ENCODE results near the gene CCNY.

Gene CCNY

GRCh38 chr10:35540296-35541164 lies 204.2 kb downstream of the CCNY start:
- no peak overlapping the region for H3K27ac ChIP-seq (ENCODE audit: low read length)
- H3F3A ChIP-seq (ENCODE audit: insufficient read depth, low read length) = no peaks in the 10 kb centered on the region
- no peak overlapping the region for H2AFZ ChIP-seq (ENCODE audit: low read length)
- no peaks in the 10 kb centered on the region for H4K20me1 ChIP-seq (ENCODE audit: insufficient read depth, low read length)
- no peaks in the 10 kb centered on the region for H3K79me2 ChIP-seq (ENCODE audit: low read length)
- no peaks in the 10 kb centered on the region for H3K9me2 ChIP-seq (replicated peaks; ENCODE audit: insufficient read depth, low read length)
- no peak overlapping the region for H3K4me3 ChIP-seq (ENCODE audit: low read length)
- no peak for DNase-seq
- no peak overlapping the region for H3K9ac ChIP-seq (ENCODE audit: low read length)
- no peak overlapping the region for H3K4me2 ChIP-seq (ENCODE audit: low read depth, low read length)
- H3K27me3 ChIP-seq (replicated peaks; ENCODE audit: insufficient read depth, low read length) = no peaks in the 10 kb centered on the region
- TF ChIP-seq, protein P1, sequence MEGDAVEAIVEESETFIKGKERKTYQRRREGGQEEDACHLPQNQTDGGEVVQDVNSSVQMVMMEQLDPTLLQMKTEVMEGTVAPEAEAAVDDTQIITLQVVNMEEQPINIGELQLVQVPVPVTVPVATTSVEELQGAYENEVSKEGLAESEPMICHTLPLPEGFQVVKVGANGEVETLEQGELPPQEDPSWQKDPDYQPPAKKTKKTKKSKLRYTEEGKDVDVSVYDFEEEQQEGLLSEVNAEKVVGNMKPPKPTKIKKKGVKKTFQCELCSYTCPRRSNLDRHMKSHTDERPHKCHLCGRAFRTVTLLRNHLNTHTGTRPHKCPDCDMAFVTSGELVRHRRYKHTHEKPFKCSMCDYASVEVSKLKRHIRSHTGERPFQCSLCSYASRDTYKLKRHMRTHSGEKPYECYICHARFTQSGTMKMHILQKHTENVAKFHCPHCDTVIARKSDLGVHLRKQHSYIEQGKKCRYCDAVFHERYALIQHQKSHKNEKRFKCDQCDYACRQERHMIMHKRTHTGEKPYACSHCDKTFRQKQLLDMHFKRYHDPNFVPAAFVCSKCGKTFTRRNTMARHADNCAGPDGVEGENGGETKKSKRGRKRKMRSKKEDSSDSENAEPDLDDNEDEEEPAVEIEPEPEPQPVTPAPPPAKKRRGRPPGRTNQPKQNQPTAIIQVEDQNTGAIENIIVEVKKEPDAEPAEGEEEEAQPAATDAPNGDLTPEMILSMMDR (IDR thresholded peaks at IDR 0.05; ENCODE audit: low read length) = no peak
- TF ChIP-seq EZH2phosphoT487 (IDR thresholded peaks at IDR 0.05; ENCODE audit: low read length) (no peak), EZH2 (optimal IDR thresholded peaks at IDR 0.05; ENCODE audit: low read depth, low read length) (no peak)
- no peaks in the 10 kb centered on the region for H3K4me1 ChIP-seq (ENCODE audit: low read length)
- H3K36me3 ChIP-seq (replicated peaks; ENCODE audit: insufficient read depth, low read length) = no peaks in the 10 kb centered on the region
- no peaks in the 10 kb centered on the region for H3K9me3 ChIP-seq (replicated peaks; ENCODE audit: insufficient read depth, low read length)

GRCh38 chr10:35541720-35542119 lies 205.4 kb downstream of the CCNY start:
- DNase-seq = no peak
- H3K27ac ChIP-seq (ENCODE audit: low read length) = no peak overlapping the region

DNA sequence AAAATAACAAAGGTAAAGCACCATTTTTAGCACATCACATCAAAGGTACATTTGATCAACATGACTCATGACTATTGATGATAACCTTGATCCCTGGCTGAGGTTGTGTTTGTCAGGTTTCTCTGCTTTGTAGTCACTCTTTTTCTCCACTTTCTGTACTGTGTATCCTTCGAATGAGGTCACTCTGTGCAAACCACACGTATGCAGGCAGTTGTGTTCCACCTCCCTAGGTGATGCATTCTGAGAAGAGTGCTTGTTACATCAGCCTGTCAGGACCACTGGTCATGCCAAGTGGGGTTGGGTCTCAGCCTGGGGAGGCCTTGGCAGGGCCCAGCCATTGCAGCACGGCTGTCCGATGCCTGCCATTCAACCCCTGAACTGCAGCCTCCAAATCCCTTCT lies 206.0 kb downstream of the CCNY start:
- H4K20me1 ChIP-seq (ENCODE audit: insufficient read depth, low read length) = no peaks in the 10 kb centered on the region
- H3K36me3 ChIP-seq (replicated peaks; ENCODE audit: insufficient read depth, low read length) = no peaks in the 10 kb centered on the region
- H3K9me2 ChIP-seq (replicated peaks; ENCODE audit: insufficient read depth, low read length) = no peaks in the 10 kb centered on the region
- TF ChIP-seq EZH2 (optimal IDR thresholded peaks at IDR 0.05; ENCODE audit: low read depth, low read length) (no peak), EZH2phosphoT487 (IDR thresholded peaks at IDR 0.05; ENCODE audit: low read length) (no peak)
- TF ChIP-seq, protein P1 (IDR thresholded peaks at IDR 0.05; ENCODE audit: low read length) = no peak
- H3K4me1 ChIP-seq (ENCODE audit: low read length) = no peaks in the 10 kb centered on the region
- no peaks in the 10 kb centered on the region for H3F3A ChIP-seq (ENCODE audit: insufficient read depth, low read length)
- no peak overlapping the region for H3K4me3 ChIP-seq (ENCODE audit: low read length)
- H3K79me2 ChIP-seq (ENCODE audit: low read length) = no peaks in the 10 kb centered on the region
- no peak overlapping the region for H3K27ac ChIP-seq (ENCODE audit: low read length)
- no peak overlapping the region for H2AFZ ChIP-seq (ENCODE audit: low read length)
- DNase-seq = no peak
- no peaks in the 10 kb centered on the region for H3K9me3 ChIP-seq (replicated peaks; ENCODE audit: insufficient read depth, low read length)
- H3K9ac ChIP-seq (ENCODE audit: low read length) = no peak overlapping the region
- no peaks in the 10 kb centered on the region for H3K27me3 ChIP-seq (replicated peaks; ENCODE audit: insufficient read depth, low read length)
- H3K4me2 ChIP-seq (ENCODE audit: low read depth, low read length) = no peak overlapping the region

More at GRCh38 chr10:35541720-35542119, 205.4 kb downstream of the CCNY start:
- no peaks in the 10 kb centered on the region for H3K27me3 ChIP-seq (replicated peaks; ENCODE audit: insufficient read depth, low read length)
- no peaks in the 10 kb centered on the region for H3K4me1 ChIP-seq (ENCODE audit: low read length)
- H2AFZ ChIP-seq (ENCODE audit: low read length) = no peak overlapping the region
- H3K79me2 ChIP-seq (ENCODE audit: low read length) = no peaks in the 10 kb centered on the region
- no peaks in the 10 kb centered on the region for H3F3A ChIP-seq (ENCODE audit: insufficient read depth, low read length)
- no peak overlapping the region for H3K4me3 ChIP-seq (ENCODE audit: low read length)
- H3K9me3 ChIP-seq (replicated peaks; ENCODE audit: insufficient read depth, low read length) = no peaks in the 10 kb centered on the region
- no peak for TF ChIP-seq EZH2phosphoT487 (IDR thresholded peaks at IDR 0.05; ENCODE audit: low read length)
- no peak overlapping the region for H3K4me2 ChIP-seq (ENCODE audit: low read depth, low read length)
- no peaks in the 10 kb centered on the region for H3K9me2 ChIP-seq (replicated peaks; ENCODE audit: insufficient read depth, low read length)
- no peaks in the 10 kb centered on the region for H3K36me3 ChIP-seq (replicated peaks; ENCODE audit: insufficient read depth, low read length)
- no peaks in the 10 kb centered on the region for H4K20me1 ChIP-seq (ENCODE audit: insufficient read depth, low read length)
- H3K9ac ChIP-seq (ENCODE audit: low read length) = no peak overlapping the region

GRCh38 chr10:35545079-35545657 lies 208.9 kb downstream of the CCNY start:
- no peaks in the 10 kb centered on the region for H4K20me1 ChIP-seq (ENCODE audit: insufficient read depth, low read length)
- no peaks in the 10 kb centered on the region for H3F3A ChIP-seq (ENCODE audit: insufficient read depth, low read length)
- DNase-seq = no peak
- no peaks in the 10 kb centered on the region for H3K79me2 ChIP-seq (ENCODE audit: low read length)
- H3K9me2 ChIP-seq (replicated peaks; ENCODE audit: insufficient read depth, low read length) = no peaks in the 10 kb centered on the region
- H3K27ac ChIP-seq (ENCODE audit: low read length) = no peak overlapping the region
- no peaks in the 10 kb centered on the region for H3K4me1 ChIP-seq (ENCODE audit: low read length)
- H3K27me3 ChIP-seq (replicated peaks; ENCODE audit: insufficient read depth, low read length) = no peaks in the 10 kb centered on the region
- TF ChIP-seq EZH2phosphoT487 (IDR thresholded peaks at IDR 0.05; ENCODE audit: low read length) = no peak
- no peak for TF ChIP-seq EZH2 (optimal IDR thresholded peaks at IDR 0.05; ENCODE audit: low read depth, low read length)
- TF ChIP-seq, protein P1 (IDR thresholded peaks at IDR 0.05; ENCODE audit: low read length) = no peak
- no peaks in the 10 kb centered on the region for H3K9me3 ChIP-seq (replicated peaks; ENCODE audit: insufficient read depth, low read length)
- H2AFZ ChIP-seq (ENCODE audit: low read length) = no peak overlapping the region
- H3K4me2 ChIP-seq (ENCODE audit: low read depth, low read length) = no peak overlapping the region
- H3K4me3 ChIP-seq (ENCODE audit: low read length) = no peak overlapping the region
- no peaks in the 10 kb centered on the region for H3K36me3 ChIP-seq (replicated peaks; ENCODE audit: insufficient read depth, low read length)
- no peak overlapping the region for H3K9ac ChIP-seq (ENCODE audit: low read length)

Data from MM.1S (cell line).